ENCODE measurements around the gene CLCNKB. TPM values are rescaled to one million over a fixed set of nuclear protein-coding genes. Genes with fewer than 3 reads are reported as not detected.
A peak's percentile ranks its signal among the peaks of the same experiment; 100 is the strongest.
"Not testable (repeated sequence)": the region's sequence is repeated elsewhere in the genome, so short reads cannot be mapped to it uniquely, and the experiment has no call there.

Gene CLCNKB
- total RNA-seq, 1 donor from 2014 or later = 0.57 TPM

- Mint-ChIP-seq H3K9me3 (ENCODE audit: low read depth) (no peaks in the 10 kb centered on the region), H3K4me1 (ENCODE audit: low read depth) (no peaks in the 10 kb centered on the region), H3K27ac (ENCODE audit: unreplicated experiment) (no peak overlapping the region), H3K36me3 (ENCODE audit: low read depth) (no peaks in the 10 kb centered on the region), H3K4me3 (ENCODE audit: unreplicated experiment) (no peak overlapping the region), H3K27me3 (ENCODE audit: low read depth) (peaks cover 7% of the 10 kb centered on the region)
- peak; percentile 80 for DNase-seq (ENCODE audit: low spot score)
- no peak for TF ChIP-seq CTCF (IDR thresholded peaks at IDR 0.05)
Measured at GRCh38 chr1:15998929-15999328, 44.7 kb upstream of the CLCNKB start.

- not testable (repeated sequence) for H3K9me3 Mint-ChIP-seq (ENCODE audit: low read depth); H3K36me3 Mint-ChIP-seq (ENCODE audit: low read depth); H3K27ac Mint-ChIP-seq (ENCODE audit: unreplicated experiment); H3K4me1 Mint-ChIP-seq (ENCODE audit: low read depth); H3K27me3 Mint-ChIP-seq (ENCODE audit: low read depth); DNase-seq (ENCODE audit: low spot score); H3K4me3 Mint-ChIP-seq (ENCODE audit: unreplicated experiment)
Measured at GRCh38 chr1:16001274-16001673, 42.3 kb upstream of the CLCNKB start.

GRCh38 chr1:16005597-16005996, 38.0 kb upstream of the CLCNKB start:
- H3K27me3 Mint-ChIP-seq (ENCODE audit: low read depth) = no peaks in the 10 kb centered on the region
- H3K36me3 Mint-ChIP-seq (ENCODE audit: low read depth) = no peaks in the 10 kb centered on the region
- no peak overlapping the region for H3K27ac Mint-ChIP-seq (ENCODE audit: unreplicated experiment)
- peaks cover 8% of the 10 kb centered on the region for H3K4me1 Mint-ChIP-seq (ENCODE audit: low read depth)
- DNase-seq (ENCODE audit: low spot score) = peak; percentile 29
- TF ChIP-seq CTCF (IDR thresholded peaks at IDR 0.05) = no peak
- H3K4me3 Mint-ChIP-seq (ENCODE audit: unreplicated experiment) = no peak overlapping the region
- no peaks in the 10 kb centered on the region for H3K9me3 Mint-ChIP-seq (ENCODE audit: low read depth)

- no peak overlapping the region for H3K27ac Mint-ChIP-seq (ENCODE audit: unreplicated experiment)
- no peaks in the 10 kb centered on the region for H3K9me3 Mint-ChIP-seq (ENCODE audit: low read depth)
- TF ChIP-seq CTCF (IDR thresholded peaks at IDR 0.05) = no peak
- H3K27me3 Mint-ChIP-seq (ENCODE audit: low read depth) = no peaks in the 10 kb centered on the region
- no peaks in the 10 kb centered on the region for H3K36me3 Mint-ChIP-seq (ENCODE audit: low read depth)
- no peak overlapping the region for H3K4me3 Mint-ChIP-seq (ENCODE audit: unreplicated experiment)
- peak; percentile 66 for DNase-seq (ENCODE audit: low spot score)
- peaks cover 8% of the 10 kb centered on the region for H3K4me1 Mint-ChIP-seq (ENCODE audit: low read depth)
Measured at GRCh38 chr1:16006010-16006409, 37.6 kb upstream of the CLCNKB start.

DNA sequence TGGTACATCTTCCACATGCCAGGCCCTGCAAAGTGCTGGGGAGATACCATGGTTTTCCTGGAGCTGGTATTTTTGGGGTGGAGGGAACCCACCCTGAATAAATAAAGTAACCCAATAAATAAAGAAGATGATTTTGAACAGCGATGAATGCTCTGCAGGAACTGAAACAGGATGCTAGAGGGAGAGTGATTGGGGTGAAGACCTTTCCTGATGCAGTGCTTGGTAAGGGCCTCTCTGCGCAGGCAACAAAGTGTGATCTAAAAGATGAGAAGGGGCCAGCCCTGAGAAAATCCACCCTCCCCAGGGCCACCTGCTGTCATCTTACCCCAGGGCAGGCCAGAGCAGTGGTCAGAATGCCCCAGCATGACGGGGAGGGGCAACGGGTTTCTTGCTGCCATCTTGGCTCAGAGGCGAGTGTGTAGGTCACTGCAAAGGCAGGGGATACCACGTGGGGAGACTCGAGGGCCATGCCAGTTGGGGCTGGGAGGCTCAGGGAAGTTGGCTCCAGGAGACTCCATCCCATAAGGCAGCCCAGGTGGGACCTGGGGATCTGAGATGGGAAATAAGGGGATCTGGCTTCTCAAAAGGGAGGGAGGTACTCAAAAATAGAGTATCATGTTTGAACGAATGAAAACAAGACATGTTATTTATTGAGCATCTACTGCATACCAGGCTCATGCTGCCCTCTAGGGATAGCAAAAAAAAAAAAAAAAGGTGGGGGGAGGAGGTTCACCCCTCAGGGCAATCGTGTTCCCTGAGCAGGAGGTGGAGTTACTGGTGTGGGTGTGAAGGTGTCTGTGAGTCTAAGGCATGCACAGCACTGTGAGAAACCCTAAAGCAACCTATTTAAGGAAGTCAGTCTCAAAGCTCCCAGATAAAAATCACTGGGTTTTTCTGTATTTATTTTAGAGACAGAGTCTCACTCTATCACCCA, 36.8 kb upstream of the CLCNKB start:
- Mint-ChIP-seq H3K4me1 (ENCODE audit: low read depth) (peaks cover 8% of the 10 kb centered on the region), H3K27ac (ENCODE audit: unreplicated experiment) (no peak overlapping the region), H3K4me3 (ENCODE audit: unreplicated experiment) (no peak overlapping the region), H3K36me3 (ENCODE audit: low read depth) (no peaks in the 10 kb centered on the region), H3K9me3 (ENCODE audit: low read depth) (no peaks in the 10 kb centered on the region), H3K27me3 (ENCODE audit: low read depth) (no peaks in the 10 kb centered on the region)
- TF ChIP-seq CTCF (IDR thresholded peaks at IDR 0.05) = peak; percentile 59
- DNase-seq (ENCODE audit: low spot score) = peak; percentile 55

Data from chondrocyte (in vitro differentiated cells).